ENCODE measurements around the gene GDI1. TPM values are rescaled to one million over a fixed set of nuclear protein-coding genes. Genes with fewer than 3 reads are reported as not detected.

GDI1 gene
- total RNA-seq, 1 donor from 2014 or later, result 113 TPM

- Histone ChIP-seq H3K27me3 (ENCODE audit: control insufficient read depth, insufficient read depth, low read length) (no peaks in the 10 kb centered on the region), H3K4me3 (ENCODE audit: low read depth, low read length) (no peak overlapping the region), H3K36me3 (ENCODE audit: control insufficient read depth, insufficient read depth, low read length) (no peaks in the 10 kb centered on the region)
- DNase-seq (ENCODE audit: low read depth), result no peak
- no peak for TF ChIP-seq CTCF (IDR thresholded peaks at IDR 0.05; ENCODE audit: insufficient read depth, low read length, poor library complexity, severe bottlenecking)
Observed at GRCh38 chrX:154471839-154472684, 35.1 kb downstream of the GDI1 start.

GRCh38 chrX:154472685-154473632 is 36.0 kb downstream of the GDI1 start:
- DNase-seq (ENCODE audit: low read depth), result no peak
- Histone ChIP-seq H3K4me3 (ENCODE audit: low read depth, low read length) (no peak overlapping the region), H3K27me3 (ENCODE audit: control insufficient read depth, insufficient read depth, low read length) (no peaks in the 10 kb centered on the region), H3K36me3 (ENCODE audit: control insufficient read depth, insufficient read depth, low read length) (no peaks in the 10 kb centered on the region)
- TF ChIP-seq CTCF (IDR thresholded peaks at IDR 0.05; ENCODE audit: insufficient read depth, low read length, poor library complexity, severe bottlenecking), result no peak

- H3K27me3 ChIP-seq (ENCODE audit: control insufficient read depth, insufficient read depth, low read length), result no peaks in the 10 kb centered on the region
- H3K4me3 ChIP-seq (ENCODE audit: low read depth, low read length), result no peak overlapping the region
- no peak for DNase-seq (ENCODE audit: low read depth)
- no peaks in the 10 kb centered on the region for H3K36me3 ChIP-seq (ENCODE audit: control insufficient read depth, insufficient read depth, low read length)
- no peak for TF ChIP-seq CTCF (IDR thresholded peaks at IDR 0.05; ENCODE audit: insufficient read depth, low read length, poor library complexity, severe bottlenecking)
Observed at GRCh38 chrX:154473683-154474082, 36.7 kb downstream of the GDI1 start.

GRCh38 chrX:154476821-154477220 is 39.9 kb downstream of the GDI1 start:
- TF ChIP-seq CTCF (IDR thresholded peaks at IDR 0.05; ENCODE audit: insufficient read depth, low read length, poor library complexity, severe bottlenecking), result no peak
- Histone ChIP-seq H3K36me3 (ENCODE audit: control insufficient read depth, insufficient read depth, low read length) (no peaks in the 10 kb centered on the region), H3K4me3 (ENCODE audit: low read depth, low read length) (no peak overlapping the region), H3K27me3 (ENCODE audit: control insufficient read depth, insufficient read depth, low read length) (no peaks in the 10 kb centered on the region)
- no peak for DNase-seq (ENCODE audit: low read depth)

GRCh38 chrX:154477891-154478477 is 41.0 kb downstream of the GDI1 start:
- no peaks in the 10 kb centered on the region for H3K36me3 ChIP-seq (ENCODE audit: control insufficient read depth, insufficient read depth, low read length)
- TF ChIP-seq CTCF (IDR thresholded peaks at IDR 0.05; ENCODE audit: insufficient read depth, low read length, poor library complexity, severe bottlenecking), result no peak
- H3K27me3 ChIP-seq (ENCODE audit: control insufficient read depth, insufficient read depth, low read length), result no peaks in the 10 kb centered on the region
- DNase-seq (ENCODE audit: low read depth), result no peak
- peak overlapping the region; percentile 48 for H3K4me3 ChIP-seq (ENCODE audit: low read depth, low read length)
